DOHH2 (cell line): ENCODE results near the gene EPB41L2.
A peak's percentile ranks its signal among the peaks of the same experiment; 100 is the strongest.

Experiments
- H3F3A ChIP-seq: fragments of 200-600 bp; sonication (generic), shearing (Covaris generic); 2 replicates; pipeline ENCODE4 v1.6.0; 2016; ENCODE audit warnings: antibody characterized with exemption, mild to moderate bottlenecking; ENCODE audit not compliant: control insufficient read depth, insufficient read depth
- H3K27ac ChIP-seq: fragments of 200-600 bp; sonication (generic); 2 replicates; pipeline ENCODE4 v1.5.1; 2014; ENCODE audit warnings: low read depth, mild to moderate bottlenecking, low read length, moderate library complexity
- H3K27me3 ChIP-seq: fragments of 200-600 bp; sonication (generic); 2 replicates; pipeline ENCODE4 v1.6.1; 2014; ENCODE audit warnings: mild to moderate bottlenecking, low read length, mixed read lengths; ENCODE audit not compliant: control insufficient read depth
- H3K36me3 ChIP-seq: fragments of 200-600 bp; sonication (generic); 2 replicates; pipeline ENCODE4 v1.6.1; 2014; ENCODE audit warnings: mild to moderate bottlenecking, low read length, moderate library complexity, mixed read lengths; ENCODE audit not compliant: control insufficient read depth
- H3K4me1 ChIP-seq: fragments of 200-600 bp; sonication (generic); 2 replicates; pipeline ENCODE4 v1.6.1; 2014; ENCODE audit warnings: mild to moderate bottlenecking, low read length, mixed read lengths; ENCODE audit not compliant: control insufficient read depth
- H3K4me2 ChIP-seq: fragments of 200-600 bp; sonication (generic); 2 replicates; pipeline ENCODE4 v1.6.0; 2014; ENCODE audit warnings: mild to moderate bottlenecking, low read length, moderate library complexity
- H3K4me3 ChIP-seq: fragments of 200-600 bp; sonication (generic); 2 replicates; pipeline ENCODE4 v1.5.1; 2014; ENCODE audit warnings: mild to moderate bottlenecking, low read length, mixed read lengths
- H3K79me2 ChIP-seq: fragments of 200-600 bp; sonication (generic); 2 replicates; pipeline ENCODE4 v1.6.1; 2014; ENCODE audit warnings: mild to moderate bottlenecking, low read length, mixed read lengths; ENCODE audit not compliant: control insufficient read depth
- H3K9me2 ChIP-seq: fragments of 200-600 bp; sonication (generic); replicated peaks from 2 replicates; pipeline ENCODE4 v1.6.1; 2014; ENCODE audit warnings: mild to moderate bottlenecking, low read length, mixed read lengths; ENCODE audit not compliant: control insufficient read depth
- H3K9me3 ChIP-seq: fragments of 200-600 bp; sonication (generic); 2 replicates; pipeline ENCODE4 v1.6.1; 2014; ENCODE audit warnings: antibody characterized with exemption, low read length, mixed read lengths; ENCODE audit not compliant: control insufficient read depth, insufficient read depth
- H4K20me1 ChIP-seq: fragments of 200-600 bp; sonication (generic); 2 replicates; pipeline ENCODE4 v1.6.0; 2014; ENCODE audit warnings: low read depth, mild to moderate bottlenecking, antibody characterized with exemption, low read length, moderate library complexity; ENCODE audit not compliant: control insufficient read depth, insufficient read depth
- EZH2phosphoT487 ChIP-seq: fragments of 200-600 bp; sonication (generic); IDR thresholded peaks from 2 replicates; pipeline ENCODE4 v1.6.1; 2017; ENCODE audit warnings: borderline replicate concordance, mild to moderate bottlenecking, antibody characterized with exemption, low read length, moderate library complexity, mixed read lengths
- TF ChIP-seq, protein P1 (sequence below): fragments of 200-600 bp; sonication (generic); IDR thresholded peaks from one replicate; pipeline ENCODE4 v1.5.1; 2014; ENCODE audit warnings: antibody characterized with exemption, mild to moderate bottlenecking, low read depth, low read length; ENCODE audit not compliant: poor library complexity, severe bottlenecking

The EPB41L2 gene

DNA sequence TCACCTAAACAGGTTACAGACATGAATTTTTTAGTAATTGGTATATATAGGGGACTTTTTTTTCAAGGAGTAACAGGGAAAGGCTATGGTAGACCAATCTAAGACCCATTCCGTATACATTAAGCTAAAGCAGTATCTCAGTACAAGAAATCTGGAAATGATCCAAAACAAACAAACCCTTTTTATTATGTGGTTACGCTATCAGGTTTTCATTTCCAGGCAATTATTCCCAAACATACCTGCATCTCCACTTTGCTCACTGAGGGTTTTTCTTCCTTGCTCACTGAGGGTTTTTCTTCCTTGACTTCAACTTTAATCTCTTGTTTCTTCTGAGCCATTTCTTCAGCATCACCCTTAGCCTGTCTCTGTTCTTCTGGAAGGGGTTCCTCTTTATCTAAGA, 107.3 kb downstream of the EPB41L2 start:
- Histone ChIP-seq H3K27me3 (no peaks in the 10 kb centered on the region), H3K4me1 (peaks cover 3% of the 10 kb centered on the region), H3F3A (no peaks in the 10 kb centered on the region), H3K36me3 (peaks cover 26% of the 10 kb centered on the region), H3K9me3 (no peaks in the 10 kb centered on the region), H4K20me1 (no peaks in the 10 kb centered on the region), H3K4me2 (no peak overlapping the region), H3K9me2 (no peaks in the 10 kb centered on the region), H3K4me3 (no peak overlapping the region), H3K27ac (no peak overlapping the region), H3K79me2 (peaks cover 37% of the 10 kb centered on the region)
- no peak for TF ChIP-seq EZH2phosphoT487
- TF ChIP-seq, protein P1, sequence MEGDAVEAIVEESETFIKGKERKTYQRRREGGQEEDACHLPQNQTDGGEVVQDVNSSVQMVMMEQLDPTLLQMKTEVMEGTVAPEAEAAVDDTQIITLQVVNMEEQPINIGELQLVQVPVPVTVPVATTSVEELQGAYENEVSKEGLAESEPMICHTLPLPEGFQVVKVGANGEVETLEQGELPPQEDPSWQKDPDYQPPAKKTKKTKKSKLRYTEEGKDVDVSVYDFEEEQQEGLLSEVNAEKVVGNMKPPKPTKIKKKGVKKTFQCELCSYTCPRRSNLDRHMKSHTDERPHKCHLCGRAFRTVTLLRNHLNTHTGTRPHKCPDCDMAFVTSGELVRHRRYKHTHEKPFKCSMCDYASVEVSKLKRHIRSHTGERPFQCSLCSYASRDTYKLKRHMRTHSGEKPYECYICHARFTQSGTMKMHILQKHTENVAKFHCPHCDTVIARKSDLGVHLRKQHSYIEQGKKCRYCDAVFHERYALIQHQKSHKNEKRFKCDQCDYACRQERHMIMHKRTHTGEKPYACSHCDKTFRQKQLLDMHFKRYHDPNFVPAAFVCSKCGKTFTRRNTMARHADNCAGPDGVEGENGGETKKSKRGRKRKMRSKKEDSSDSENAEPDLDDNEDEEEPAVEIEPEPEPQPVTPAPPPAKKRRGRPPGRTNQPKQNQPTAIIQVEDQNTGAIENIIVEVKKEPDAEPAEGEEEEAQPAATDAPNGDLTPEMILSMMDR = no peak

DNA sequence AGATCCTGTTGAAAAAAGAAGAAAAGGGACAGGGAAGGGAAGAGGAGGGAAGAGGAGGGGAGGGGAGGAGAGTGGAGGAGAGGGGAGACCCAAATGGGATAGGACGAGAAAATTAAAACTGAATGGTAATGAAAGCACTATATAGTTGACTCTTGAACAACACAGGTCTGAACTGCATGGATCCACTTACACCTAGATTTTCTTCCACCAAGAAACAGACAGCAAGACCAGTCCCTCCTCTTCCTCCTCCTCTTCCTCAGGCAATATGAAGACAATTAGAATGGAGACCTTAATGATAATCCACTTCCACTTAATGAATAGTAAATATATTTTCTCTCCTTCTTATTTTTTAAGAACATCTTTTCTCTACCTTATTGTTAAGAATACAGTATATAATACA, 113.5 kb downstream of the EPB41L2 start:
- no peak overlapping the region for H3K4me3 ChIP-seq
- no peaks in the 10 kb centered on the region for H3K9me2 ChIP-seq
- peaks cover 13% of the 10 kb centered on the region for H3K4me1 ChIP-seq
- peaks cover 7% of the 10 kb centered on the region; the same call in 1 of the 2 replicates for H3K79me2 ChIP-seq
- H3K27ac ChIP-seq = no peak overlapping the region
- H3K9me3 ChIP-seq = no peaks in the 10 kb centered on the region
- H3F3A ChIP-seq = no peaks in the 10 kb centered on the region
- H4K20me1 ChIP-seq = no peaks in the 10 kb centered on the region
- H3K4me2 ChIP-seq = no peak overlapping the region
- no peaks in the 10 kb centered on the region for H3K27me3 ChIP-seq
- TF ChIP-seq, protein P1 = no peak
- no peak for TF ChIP-seq EZH2phosphoT487
- H3K36me3 ChIP-seq = peaks cover 8% of the 10 kb centered on the region

DNA sequence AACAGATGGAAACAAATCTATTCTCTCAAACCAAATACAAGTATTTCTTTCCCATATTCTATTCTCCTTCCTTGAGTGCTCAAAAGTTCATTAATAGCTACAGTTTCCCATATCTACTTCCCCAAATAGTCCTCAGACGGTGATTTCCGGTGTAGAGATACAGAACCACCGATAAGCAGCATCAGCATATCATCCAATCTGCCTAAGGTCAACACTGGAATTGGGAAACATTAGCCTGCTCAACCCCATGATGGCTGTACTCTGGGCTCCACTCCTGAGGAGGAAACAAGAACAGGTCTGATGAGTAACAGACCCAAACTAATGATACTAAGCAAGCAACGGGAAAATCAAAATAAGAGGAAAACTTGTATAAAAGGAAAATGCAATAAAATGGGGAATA, 115.6 kb downstream of the EPB41L2 start:
- Histone ChIP-seq H3K9me2 (no peaks in the 10 kb centered on the region), H3K79me2 (peaks cover 7% of the 10 kb centered on the region; the same call in 1 of the 2 replicates), H3F3A (no peaks in the 10 kb centered on the region), H3K4me1 (peaks cover 13% of the 10 kb centered on the region), H3K9me3 (no peaks in the 10 kb centered on the region), H4K20me1 (no peaks in the 10 kb centered on the region), H3K4me3 (no peak overlapping the region), H3K27ac (no peak overlapping the region), H3K36me3 (peaks cover 3% of the 10 kb centered on the region; the same call in 1 of the 2 replicates), H3K27me3 (no peaks in the 10 kb centered on the region), H3K4me2 (no peak overlapping the region)
- TF ChIP-seq EZH2phosphoT487 = no peak
- TF ChIP-seq, protein P1 = no peak

DNA sequence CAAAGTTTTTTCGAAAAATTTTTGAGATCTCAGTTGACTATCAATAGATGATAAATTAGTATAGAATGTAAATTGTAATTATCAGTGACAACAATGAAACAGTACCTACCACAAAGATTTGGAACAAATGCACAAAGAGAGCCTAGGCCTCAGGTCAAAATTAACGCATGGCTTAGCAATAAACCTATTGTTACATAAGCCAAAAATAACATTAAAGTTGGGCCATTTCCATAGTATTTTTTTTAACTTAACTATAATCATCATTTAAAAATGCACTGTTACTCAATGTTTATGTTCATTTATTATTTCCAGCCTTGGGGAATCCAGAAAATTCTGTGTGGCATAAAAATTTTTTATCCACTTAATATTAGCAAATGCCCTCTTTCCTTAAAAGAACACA, 117.0 kb downstream of the EPB41L2 start:
- H3K4me1 ChIP-seq = peaks cover 13% of the 10 kb centered on the region

More for the DNA sequence above, 117.0 kb downstream of the EPB41L2 start:
- no peaks in the 10 kb centered on the region for H3K27me3 ChIP-seq
- no peak overlapping the region for H3K4me3 ChIP-seq
- no peaks in the 10 kb centered on the region for H4K20me1 ChIP-seq
- no peaks in the 10 kb centered on the region; the same call in 1 of the 2 replicates for H3K36me3 ChIP-seq
- peak overlapping the region; percentile 8; the same call in 1 of the 2 replicates for H3K4me2 ChIP-seq
- H3K27ac ChIP-seq = no peak overlapping the region
- no peaks in the 10 kb centered on the region for H3F3A ChIP-seq
- TF ChIP-seq EZH2phosphoT487 = no peak
- TF ChIP-seq, protein P1 = no peak
- no peaks in the 10 kb centered on the region for H3K9me3 ChIP-seq
- H3K79me2 ChIP-seq = peaks cover 7% of the 10 kb centered on the region; the same call in 1 of the 2 replicates
- no peaks in the 10 kb centered on the region for H3K9me2 ChIP-seq
